GM19043 (cell line): ENCODE measurements around the gene RNU7-1.
"Not testable (repeated sequence)": the region's sequence is repeated elsewhere in the genome, so short reads cannot be mapped to it uniquely, and the experiment has no call there.

Experiments
- ATAC-seq: cut with Tn5 transposase; IDR thresholded peaks from one replicate; pipeline ENCODE4 v1.9.1; 2021; ENCODE audit warnings: low read depth; ENCODE audit not compliant: unreplicated experiment

Gene RNU7-1

GRCh38 chr12:6943722-6944380 is at the start of gene RNU7-1, which contains the start of gene C12orf57:
Gene RNU7-1, plus strand, starts transcription at chr12:6943816.
Gene C12orf57, plus strand, starts transcription at chr12:6944022. Its CDS starts 100 bp downstream, at chr12:6944122.
- peak; percentile 37 for ATAC-seq

DNA sequence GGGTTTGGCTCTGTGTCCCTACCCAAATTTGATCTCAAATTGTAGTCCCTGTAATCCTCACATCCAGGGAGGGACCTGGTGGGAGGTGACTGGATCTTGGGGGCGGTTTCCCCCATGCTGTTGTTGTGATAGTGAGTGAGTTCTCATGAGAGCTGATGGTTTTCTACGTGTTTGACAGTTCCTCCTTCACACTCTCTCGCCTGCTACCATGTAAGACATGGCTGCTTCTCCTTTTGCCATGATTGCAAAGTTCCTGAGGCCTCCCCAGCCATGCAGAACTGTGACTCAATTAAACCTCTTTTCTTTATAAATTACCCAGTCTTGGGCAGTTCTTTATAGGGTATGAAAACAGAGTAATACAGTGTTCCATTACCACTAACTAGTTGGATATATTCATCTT is 49.3 kb upstream of the RNU7-1 start:
- ATAC-seq, result no peak

GRCh38 chr12:6896846-6897435 is 46.7 kb upstream of the RNU7-1 start:
- ATAC-seq, result no peak

- ATAC-seq, result no peak
These were observed 44.2 kb upstream of the RNU7-1 start for GRCh38 chr12:6899427-6899826.

- ATAC-seq, result no peak
These were observed 43.6 kb upstream of the RNU7-1 start for GRCh38 chr12:6899837-6900519.

DNA sequence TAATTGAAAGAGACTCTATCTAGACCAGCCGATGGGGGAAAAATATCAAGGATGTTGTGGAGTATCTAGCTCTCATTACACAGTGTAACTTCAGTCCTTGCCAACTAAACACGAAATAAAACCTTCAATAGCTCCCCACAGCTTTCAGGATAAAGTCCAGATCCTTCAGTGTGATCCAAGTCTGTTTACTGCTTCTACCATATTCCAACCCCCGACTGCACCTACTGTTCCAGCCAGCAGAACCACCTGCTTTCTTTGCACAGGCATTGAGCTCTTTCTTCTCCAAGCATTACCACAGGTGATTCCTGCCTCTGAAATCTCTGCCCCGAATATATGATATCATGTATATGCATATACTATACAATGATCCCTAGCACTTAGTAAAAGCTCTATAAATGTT is 41.2 kb upstream of the RNU7-1 start:
- no peak for ATAC-seq

DNA sequence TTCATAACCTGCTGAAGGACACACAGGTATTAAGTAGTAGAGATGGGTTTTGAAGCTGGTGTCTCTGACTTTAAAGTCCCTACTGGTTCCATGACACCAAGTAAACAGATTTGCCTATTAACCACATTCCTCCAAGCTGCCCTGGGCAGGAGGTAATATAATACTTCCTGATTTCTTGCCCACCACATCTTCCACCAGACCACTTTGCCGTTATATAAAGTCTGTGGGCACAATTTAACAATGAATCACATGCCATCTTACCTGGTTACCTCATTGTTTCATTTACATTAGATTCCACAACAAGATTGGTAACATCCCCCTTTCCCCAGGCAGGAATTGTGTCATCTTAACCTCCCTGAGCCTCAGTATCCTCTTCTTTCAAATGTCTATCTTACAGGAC is 39.9 kb upstream of the RNU7-1 start:
- ATAC-seq, result no peak

GRCh38 chr12:6904280-6905276 is 39.0 kb upstream of the RNU7-1 start, which contains the start of gene LRRC23:
Gene LRRC23, plus strand, starts transcription at chr12:6904822. Its CDS starts 812 bp downstream, at chr12:6905634.
- ATAC-seq, result peak; percentile 93

GRCh38 chr12:6905414-6906040 is 38.1 kb upstream of the RNU7-1 start:
- ATAC-seq, result no peak

GRCh38 chr12:6908141-6908540 is 35.5 kb upstream of the RNU7-1 start:
- not testable (repeated sequence) for ATAC-seq

- no peak for ATAC-seq
These were observed 34.0 kb upstream of the RNU7-1 start for GRCh38 chr12:6909421-6910145.

GRCh38 chr12:6912164-6912935 is 31.3 kb upstream of the RNU7-1 start:
- no peak for ATAC-seq

GRCh38 chr12:6914246-6914946 is 29.2 kb upstream of the RNU7-1 start, which contains the start of gene ENO2:
Gene ENO2, plus strand, starts transcription at chr12:6914580. Its CDS starts 1,253 bp downstream, at chr12:6915833.
- ATAC-seq, result no peak

- ATAC-seq, result no peak
These were observed 28.4 kb upstream of the RNU7-1 start for GRCh38 chr12:6914947-6915788.

- no peak for ATAC-seq
These were observed 27.8 kb upstream of the RNU7-1 start for GRCh38 chr12:6915789-6916285.

GRCh38 chr12:6916426-6917200 is 27.0 kb upstream of the RNU7-1 start:
- ATAC-seq, result no peak
